Endodermal cell (in vitro differentiated cells): ENCODE data around the gene GTPBP1. TPM values are rescaled to one million over a fixed set of nuclear protein-coding genes. Genes with fewer than 3 reads are reported as not detected.

ENCODE experiments used
- DNase-seq: peaks from one replicate; pipeline ENCODE4 v3.0.0-alpha.2; 2017
- H3K27ac ChIP-seq: 2 replicates; pipeline ENCODE4 v1.5.1; 2013; ENCODE audit warnings: mild to moderate bottlenecking, low read depth, low read length, moderate library complexity
- H3K27me3 ChIP-seq: 2 replicates; pipeline ENCODE4 v1.6.1; 2013; ENCODE audit warnings: mild to moderate bottlenecking, low read length, moderate library complexity; ENCODE audit not compliant: insufficient read depth, control insufficient read depth, poor library complexity, severe bottlenecking
- H3K36me3 ChIP-seq: 2 replicates; pipeline ENCODE4 v1.7.0; 2013; ENCODE audit warnings: mild to moderate bottlenecking, low read length, moderate library complexity; ENCODE audit not compliant: control insufficient read depth, insufficient read depth
- H3K4me1 ChIP-seq: one replicate; pipeline ENCODE4 v1.7.0; 2013; ENCODE audit warnings: low read length; ENCODE audit not compliant: control insufficient read depth, insufficient read depth
- H3K4me3 ChIP-seq: 2 replicates; pipeline ENCODE4 v1.5.1; 2013; ENCODE audit warnings: mild to moderate bottlenecking, low read length, moderate library complexity
- H3K9ac ChIP-seq: 2 replicates; pipeline ENCODE4 v1.6.1; 2013; ENCODE audit warnings: mild to moderate bottlenecking, low read length, moderate library complexity; ENCODE audit not compliant: poor library complexity, severe bottlenecking; ENCODE audit errors: extremely low read depth
- H3K9me3 ChIP-seq: 2 replicates; pipeline ENCODE4 v1.6.1; 2013; ENCODE audit warnings: mild to moderate bottlenecking, low read length, moderate library complexity; ENCODE audit not compliant: control insufficient read depth
- H3K27ac Mint-ChIP-seq: 2 replicates; pipeline ENCODE4 v1.8.0; 2020; ENCODE audit warnings: mixed read lengths
- H3K27me3 Mint-ChIP-seq: 2 replicates; pipeline ENCODE4 v1.8.0; 2021; ENCODE audit warnings: mild to moderate bottlenecking, mixed read lengths; ENCODE audit not compliant: insufficient read depth
- H3K36me3 Mint-ChIP-seq: 2 replicates; pipeline ENCODE4 v1.8.0; 2020; ENCODE audit warnings: low read depth, mixed read lengths
- H3K4me1 Mint-ChIP-seq: 2 replicates; pipeline ENCODE4 v1.8.0; 2020; ENCODE audit warnings: mixed read lengths
- H3K4me3 Mint-ChIP-seq: 2 replicates; pipeline ENCODE4 v1.8.0; 2020; ENCODE audit warnings: mild to moderate bottlenecking, moderate library complexity, mixed read lengths
- H3K9me3 Mint-ChIP-seq: 2 replicates; pipeline ENCODE4 v1.8.0; 2020; ENCODE audit warnings: mild to moderate bottlenecking, mixed read lengths
- CTCF ChIP-seq: fragments of 200-600 bp; sonication (generic); conservative IDR thresholded peaks from 2 replicates; pipeline ENCODE4 v1.5.0; 2021; ENCODE audit warnings: antibody characterized with exemption, mild to moderate bottlenecking
- WGBS, 2 experiments: methylation state at CpG; one replicate each; pipeline versions ENCODE4 v1.1.5 to v1.1.7; 2013; ENCODE audit warnings: missing lambda C conversion rate in 2 of 2, mixed read lengths in 1 of 2; ENCODE audit not compliant: insufficient coverage in 1 of 2, insufficient read length in 1 of 2; 5-methylcytosine and 5-hydroxymethylcytosine counted together
- total RNA-seq, 2 donors: library from RNA; stranded (reverse); fragmentation: NEBNext Ultra II Directional in 1 of 2; extraction: Animal tissue kit (Norgen Biotek cat#: 25700) in 1 of 2; gene quantifications; 2 replicates in 1 of 2; 3 replicates in 1 of 2; pipeline ENCODE4 v1.2.1, GENCODE V29; 2021

The GTPBP1 gene
- total RNA-seq, 2 donors from 2014 or later = 79.0 to 86.1 TPM

- Histone ChIP-seq H3K27ac (no peak overlapping the region), H3K36me3 (no peaks in the 10 kb centered on the region), H3K4me1 (no peaks in the 10 kb centered on the region), H3K27me3 (no peaks in the 10 kb centered on the region), H3K9ac (no peak overlapping the region), H3K4me3 (no peak overlapping the region), H3K9me3 (no peaks in the 10 kb centered on the region)
- 92 to 93% methylated on average over 9 to 13 of the region's 13 CpGs for WGBS, 2 experiments
- peaks cover 1% of the 10 kb centered on the region for H3K4me1 Mint-ChIP-seq
- no peaks in the 10 kb centered on the region for H3K9me3 Mint-ChIP-seq
- H3K4me3 Mint-ChIP-seq = no peak overlapping the region
- H3K27ac Mint-ChIP-seq = no peak overlapping the region
- H3K36me3 Mint-ChIP-seq = peaks cover 23% of the 10 kb centered on the region
- DNase-seq = no peak
- TF ChIP-seq CTCF = no peak
- H3K27me3 Mint-ChIP-seq = no peaks in the 10 kb centered on the region
These were observed 75.3 kb downstream of the GTPBP1 start for GRCh38 chr22:38781033-38781432.

GRCh38 chr22:38782402-38783094 is 76.8 kb downstream of the GTPBP1 start:
- H3K9ac ChIP-seq = no peak overlapping the region

More at GRCh38 chr22:38782402-38783094, 76.8 kb downstream of the GTPBP1 start:
- peaks cover 24% of the 10 kb centered on the region for H3K36me3 Mint-ChIP-seq
- Histone ChIP-seq H3K36me3 (no peaks in the 10 kb centered on the region), H3K27ac (no peak overlapping the region), H3K9me3 (no peaks in the 10 kb centered on the region), H3K27me3 (no peaks in the 10 kb centered on the region), H3K4me3 (no peak overlapping the region), H3K4me1 (no peaks in the 10 kb centered on the region)
- no peak overlapping the region for H3K27ac Mint-ChIP-seq
- H3K27me3 Mint-ChIP-seq = no peaks in the 10 kb centered on the region
- no peak for TF ChIP-seq CTCF
- DNase-seq = no peak
- WGBS, 2 experiments = 84 to 86% methylated on average over 12 to 13 of the region's 13 CpGs
- H3K4me1 Mint-ChIP-seq = peaks cover 1% of the 10 kb centered on the region
- no peak overlapping the region for H3K4me3 Mint-ChIP-seq
- no peaks in the 10 kb centered on the region for H3K9me3 Mint-ChIP-seq

Other genes starting within 250 kb of the GTPBP1 start
- gene KDELR3, start 237.8 kb upstream of the GTPBP1 start, total RNA-seq = 10 to 100 TPM; 11.4 to 14.9 TPM
- gene DDX17, start 199.6 kb upstream of the GTPBP1 start, total RNA-seq = 100 to 1,000 TPM; 507 to 621 TPM
- 1 to 10 TPM; 4.2 to 6.8 TPM for gene DMC1, start 135.8 kb upstream of the GTPBP1 start, total RNA-seq
- 10 to 100 TPM in 1 of 2 donors, 1 to 10 TPM in 1; 9.1 to 14.9 TPM for gene FAM227A, start 49.6 kb upstream of the GTPBP1 start, total RNA-seq
- 10 to 100 TPM; 40.7 to 60.9 TPM for gene CBY1, start 49.3 kb upstream of the GTPBP1 start, total RNA-seq
- gene TOMM22, start 24.0 kb upstream of the GTPBP1 start, total RNA-seq = 100 to 1,000 TPM; 114 to 119 TPM
- 10 to 100 TPM; 21.2 to 26.7 TPM for gene JOSD1, start 5.0 kb upstream of the GTPBP1 start, total RNA-seq
- 10 to 100 TPM; 23.0 to 32.4 TPM for gene SUN2, start 50.1 kb downstream of the GTPBP1 start, total RNA-seq
- 10 to 100 TPM; 24.8 to 29.8 TPM for gene DNAL4, start 88.2 kb downstream of the GTPBP1 start, total RNA-seq
- gene NPTXR, start 138.1 kb downstream of the GTPBP1 start, total RNA-seq = 1 to 10 TPM; 2.1 to 2.5 TPM
- gene CBX6, start 166.3 kb downstream of the GTPBP1 start, total RNA-seq = 10 to 100 TPM; 12.8 to 28.2 TPM